ENCODE data around the gene SDF2.
"Not testable (repeated sequence)": the region's sequence is repeated elsewhere in the genome, so short reads cannot be mapped to it uniquely, and the experiment has no call there.

Gene SDF2

GRCh38 chr17:28626818-28627217 lies 34.9 kb downstream of the SDF2 start:
- DNase-seq (ENCODE audit: low read depth) = no peak

- DNase-seq (ENCODE audit: low read depth) = no peak
Observed at GRCh38 chr17:28624148-28624547, 37.6 kb downstream of the SDF2 start.

- no peak for DNase-seq (ENCODE audit: low read depth)
Observed at GRCh38 chr17:28623696-28624095, 38.0 kb downstream of the SDF2 start.

- no peak for DNase-seq (ENCODE audit: low read depth)
Observed at GRCh38 chr17:28622186-28622585, 39.5 kb downstream of the SDF2 start.

- no peak for DNase-seq (ENCODE audit: low read depth)
Observed at GRCh38 chr17:28620010-28620409, 41.7 kb downstream of the SDF2 start.

- no peak for DNase-seq (ENCODE audit: low read depth)
Observed at GRCh38 chr17:28618464-28618863, 43.2 kb downstream of the SDF2 start.

- DNase-seq (ENCODE audit: low read depth) = no peak
Observed at GRCh38 chr17:28616281-28616680, 45.4 kb downstream of the SDF2 start.

GRCh38 chr17:28615260-28615940 lies 46.3 kb downstream of the SDF2 start:
- DNase-seq (ENCODE audit: low read depth) = no peak

GRCh38 chr17:28613931-28614381 lies 47.8 kb downstream of the SDF2 start, which contains the start of gene RSKR:
Gene RSKR, minus strand, starts transcription at chr17:28614185. Its CDS starts 24 bp downstream, at chr17:28614161.
- DNase-seq (ENCODE audit: low read depth) = peak; percentile 8

- peak; percentile 41 for DNase-seq (ENCODE audit: low read depth)
Observed at GRCh38 chr17:28612936-28613872, 48.5 kb downstream of the SDF2 start.

GRCh38 chr17:28612531-28612930 lies 49.2 kb downstream of the SDF2 start:
- no peak for DNase-seq (ENCODE audit: low read depth)

GRCh38 chr17:28610376-28610775 lies 51.3 kb downstream of the SDF2 start:
- DNase-seq (ENCODE audit: low read depth) = no peak

- DNase-seq (ENCODE audit: low read depth) = not testable (repeated sequence)
Observed at GRCh38 chr17:28604031-28604430, 57.7 kb downstream of the SDF2 start.

GRCh38 chr17:28599311-28600184 lies 62.2 kb downstream of the SDF2 start:
- peak; percentile 76 for DNase-seq (ENCODE audit: low read depth)

- DNase-seq (ENCODE audit: low read depth) = peak; percentile 85
Observed at GRCh38 chr17:28598799-28599310, 62.9 kb downstream of the SDF2 start, which contains the start of gene SPAG5. Gene SPAG5, minus strand, starts transcription at chr17:28599025. Its CDS starts 79 bp downstream, at chr17:28598946.

- DNase-seq (ENCODE audit: low read depth) = no peak
Observed at GRCh38 chr17:28598389-28598788, 63.3 kb downstream of the SDF2 start.
